K562 (cell line): ENCODE results near the gene CST6. TPM values are rescaled to one million over a fixed set of nuclear protein-coding genes. Genes with fewer than 3 reads are reported as not detected.

Source experiments
- ATF3 ChIP-seq, 2 experiments: fragments of 450-650 bp in 1 of 2; sonication (generic) in 1 of 2; formaldehyde crosslinking in 1 of 2; IDR thresholded peaks in 1 of 2; conservative IDR thresholded peaks in 1 of 2; 2 replicates each; pipeline versions ENCODE4 v1.6.1 to v1.8.1; 2016 to 2023; ENCODE audit warnings: mild to moderate bottlenecking in 2 of 2, moderate library complexity in 2 of 2, inconsistent platforms in 1 of 2, missing genetic modification reagents in 1 of 2
- CCAR2 ChIP-seq: fragments of 200-400 bp; formaldehyde crosslinking; IDR thresholded peaks from 2 replicates; pipeline ENCODE4 v1.6.1; 2017; ENCODE audit warnings: mild to moderate bottlenecking, low read depth, low read length
- CREB3 ChIP-seq: fragments of 450-650 bp; conservative IDR thresholded peaks from 2 replicates; pipeline ENCODE4 v1.6.1; 2016; ENCODE audit warnings: missing genetic modification characterization, low read depth, mild to moderate bottlenecking, missing compliant biosample characterization, moderate library complexity
- CREBBP ChIP-seq: IDR thresholded peaks from one replicate; pipeline ENCODE4 v1.6.1; 2012; ENCODE audit warnings: low read depth, mild to moderate bottlenecking, control low read depth, inconsistent platforms, low read length
- DMBX1 ChIP-seq: fragments of 250-450 bp; sonication (Bioruptor Pico); IDR thresholded peaks from 2 replicates; pipeline ENCODE4 v1.8.0; 2022; ENCODE audit warnings: inconsistent platforms, mild to moderate bottlenecking, moderate library complexity, borderline replicate concordance
- EGR1 ChIP-seq: fragments of 450-650 bp; conservative IDR thresholded peaks from 2 replicates; pipeline ENCODE4 v1.6.1; 2017; ENCODE audit warnings: mild to moderate bottlenecking
- KLF16 ChIP-seq: IDR thresholded peaks from 2 replicates; pipeline ENCODE4 v1.6.1; 2016; ENCODE audit warnings: antibody characterized with exemption
- MAFK ChIP-seq: IDR thresholded peaks from 2 replicates; pipeline ENCODE4 v1.6.1; 2011; ENCODE audit warnings: low read length, improper control_type of control experiment
- MAZ ChIP-seq, 2 experiments: fragments of 450-650 bp in 1 of 2; sonication (generic) in 1 of 2; formaldehyde crosslinking; IDR thresholded peaks in 1 of 2; conservative IDR thresholded peaks in 1 of 2; 2 replicates each; pipeline versions ENCODE4 v1.4.0 to v1.5.0; 2020; ENCODE audit warnings: mild to moderate bottlenecking in 1 of 2, missing genetic modification reagents in 1 of 2
- NRF1 ChIP-seq, 2 experiments: fragments of 450-650 bp; IDR thresholded peaks in 1 of 2; conservative IDR thresholded peaks in 1 of 2; 2 replicates each; pipeline ENCODE4 v1.6.1; 2014; ENCODE audit warnings: mild to moderate bottlenecking in 2 of 2
- PTBP1 ChIP-seq: fragments of 200-400 bp; formaldehyde crosslinking; IDR thresholded peaks from 2 replicates; pipeline ENCODE4 v1.6.1; 2017; ENCODE audit warnings: low read depth, low read length
- SMAD3 ChIP-seq: fragments of 450-650 bp; formaldehyde crosslinking; conservative IDR thresholded peaks from 2 replicates; pipeline ENCODE4 v1.4.0; 2020; ENCODE audit warnings: mild to moderate bottlenecking
- TCFL5 ChIP-seq: fragments of 250-450 bp; sonication (Bioruptor Pico); conservative IDR thresholded peaks from 2 replicates; pipeline ENCODE4 v1.6.1; 2021; ENCODE audit warnings: mild to moderate bottlenecking, moderate library complexity, matching md5 sums
- XRCC3 ChIP-seq: fragments of 450-650 bp; IDR thresholded peaks from 2 replicates; pipeline ENCODE4 v1.6.1; 2017; ENCODE audit warnings: mild to moderate bottlenecking, moderate library complexity
- ZNF311 ChIP-seq: fragments of 250-450 bp; sonication (Bioruptor Pico); IDR thresholded peaks from 2 replicates; pipeline ENCODE4 v1.4.0; 2020; ENCODE audit warnings: mild to moderate bottlenecking, moderate library complexity
- ZNF431 ChIP-seq: sonication (generic); formaldehyde crosslinking; IDR thresholded peaks from 2 replicates; pipeline ENCODE4 v1.8.0; 2022; ENCODE audit warnings: mild to moderate bottlenecking, missing genetic modification reagents
- ZNF449 ChIP-seq: fragments of 250-450 bp; sonication (Bioruptor Pico); IDR thresholded peaks from 2 replicates; pipeline ENCODE4 v1.8.0; 2022; ENCODE audit warnings: moderate library complexity, mild to moderate bottlenecking, inconsistent platforms
- ZZZ3 ChIP-seq: fragments of 450-650 bp; IDR thresholded peaks from 2 replicates; pipeline ENCODE4 v1.6.1; 2016; ENCODE audit warnings: antibody characterized with exemption, mild to moderate bottlenecking, moderate library complexity
- polyA plus RNA-seq, 8 experiments: library from polyadenylated mRNA; depleted of rRNA in 4 of 8; stranded (reverse) in 5 of 8; unstranded in 3 of 8; fragments of >200 nt; fragmentation: Nextera tagmentation in 2 of 8; fragmentation: Illumina TruSeq in 1 of 8; extraction: Ambion mirVana in 2 of 8; extraction: Trizol in 1 of 8; gene quantifications; 2 replicates each; pipeline versions ENCODE4 v1.2.1 to v1.2.3, GENCODE V29; 2011 to 2014; ENCODE audit warnings: inconsistent platforms in 1 of 8, missing spikeins in 1 of 8
- total RNA-seq, 7 experiments: library from RNA; depleted of rRNA in 6 of 7; stranded (reverse); fragments of >200 nt in 6 of 7; fragmentation: Illumina TruSeq in 2 of 7; extraction: Trizol in 2 of 7; gene quantifications; 2 replicates each; pipeline versions ENCODE4 v1.2.1 to v1.2.3, GENCODE V29; 2011 to 2021; ENCODE audit warnings: low replicate concordance in 1 of 7
- TF ChIP-seq, protein P1 (sequence below): fragments of 450-650 bp; IDR thresholded peaks from 2 replicates; pipeline ENCODE4 v1.7.1; 2018; ENCODE audit warnings: mild to moderate bottlenecking, low read depth; ENCODE audit not compliant: partially characterized antibody
- TF ChIP-seq, protein P2 (sequence below): fragments of 250-450 bp; sonication (Bioruptor Pico); IDR thresholded peaks from 2 replicates; pipeline ENCODE4 v1.5.0; 2020; ENCODE audit warnings: mild to moderate bottlenecking

Gene CST6
- total and polyA plus RNA-seq, 9 of the 15 experiments (the other 6 are each of a cell fraction or from before 2014, with no cell fraction given), result not detected

GRCh38 chr11:65988791-65989592, 22.8 kb upstream of the CST6 start (continued):
- TF ChIP-seq SMAD3 (CRISPR knock-in tag) (0 out of 2 replicates have a peak, but pooled peaks have one; percentile 3), CCAR2 (no peak), NRF1 (conservative IDR thresholded peaks at IDR 0.05 in 1 of 2, IDR thresholded peaks at IDR 0.05 in 1 of 2) (no peak), ZNF449 (CRISPR knock-in tag) (no peak), ATF3 (IDR thresholded peaks at IDR 0.05) (no peak), ATF3 (CRISPR knock-in tag; conservative IDR thresholded peaks at IDR 0.05) (no peak), ZNF311 (CRISPR knock-in tag) (no peak), MAZ (CRISPR knock-in tag; conservative IDR thresholded peaks at IDR 0.05 in 1 of 2, IDR thresholded peaks at IDR 0.05 in 1 of 2) (peak in 1 of 2 experiments; percentile 73; a peak in 2 of 4 replicates), PTBP1 (no peak), ZZZ3 (no peak), EGR1 (no peak), CREBBP (no peak), CREB3 (tag) (no peak), ZNF431 (CRISPR knock-in tag) (no peak), DMBX1 (CRISPR knock-in tag) (no peak), MAFK (peak; percentile 58), XRCC3 (no peak), TCFL5 (CRISPR knock-in tag) (no peak), KLF16 (peak; percentile 80)
- TF ChIP-seq, protein P1, sequence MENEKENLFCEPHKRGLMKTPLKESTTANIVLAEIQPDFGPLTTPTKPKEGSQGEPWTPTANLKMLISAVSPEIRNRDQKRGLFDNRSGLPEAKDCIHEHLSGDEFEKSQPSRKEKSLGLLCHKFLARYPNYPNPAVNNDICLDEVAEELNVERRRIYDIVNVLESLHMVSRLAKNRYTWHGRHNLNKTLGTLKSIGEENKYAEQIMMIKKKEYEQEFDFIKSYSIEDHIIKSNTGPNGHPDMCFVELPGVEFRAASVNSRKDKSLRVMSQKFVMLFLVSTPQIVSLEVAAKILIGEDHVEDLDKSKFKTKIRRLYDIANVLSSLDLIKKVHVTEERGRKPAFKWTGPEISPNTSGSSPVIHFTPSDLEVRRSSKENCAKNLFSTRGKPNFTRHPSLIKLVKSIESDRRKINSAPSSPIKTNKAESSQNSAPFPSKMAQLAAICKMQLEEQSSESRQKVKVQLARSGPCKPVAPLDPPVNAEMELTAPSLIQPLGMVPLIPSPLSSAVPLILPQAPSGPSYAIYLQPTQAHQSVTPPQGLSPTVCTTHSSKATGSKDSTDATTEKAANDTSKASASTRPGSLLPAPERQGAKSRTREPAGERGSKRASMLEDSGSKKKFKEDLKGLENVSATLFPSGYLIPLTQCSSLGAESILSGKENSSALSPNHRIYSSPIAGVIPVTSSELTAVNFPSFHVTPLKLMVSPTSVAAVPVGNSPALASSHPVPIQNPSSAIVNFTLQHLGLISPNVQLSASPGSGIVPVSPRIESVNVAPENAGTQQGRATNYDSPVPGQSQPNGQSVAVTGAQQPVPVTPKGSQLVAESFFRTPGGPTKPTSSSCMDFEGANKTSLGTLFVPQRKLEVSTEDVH, result peak; percentile 36
- TF ChIP-seq, protein P2, sequence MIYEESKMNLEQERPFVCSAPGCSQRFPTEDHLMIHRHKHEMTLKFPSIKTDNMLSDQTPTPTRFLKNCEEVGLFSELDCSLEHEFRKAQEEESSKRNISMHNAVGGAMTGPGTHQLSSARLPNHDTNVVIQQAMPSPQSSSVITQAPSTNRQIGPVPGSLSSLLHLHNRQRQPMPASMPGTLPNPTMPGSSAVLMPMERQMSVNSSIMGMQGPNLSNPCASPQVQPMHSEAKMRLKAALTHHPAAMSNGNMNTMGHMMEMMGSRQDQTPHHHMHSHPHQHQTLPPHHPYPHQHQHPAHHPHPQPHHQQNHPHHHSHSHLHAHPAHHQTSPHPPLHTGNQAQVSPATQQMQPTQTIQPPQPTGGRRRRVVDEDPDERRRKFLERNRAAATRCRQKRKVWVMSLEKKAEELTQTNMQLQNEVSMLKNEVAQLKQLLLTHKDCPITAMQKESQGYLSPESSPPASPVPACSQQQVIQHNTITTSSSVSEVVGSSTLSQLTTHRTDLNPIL (CRISPR knock-in tag), result no peak
